Stimulated activated CD4-positive, alpha-beta T cell treated with anti-CD3 and anti-CD28 coated beads, Interleukin-12 subunit alpha, Interleukin-12 subunit beta, amount 100 ng/mL, for 24 hours (primary cell): ENCODE results near the gene LANCL1.

Experiments used
- DNase-seq, 2 experiments: peaks; one replicate each; pipeline ENCODE4 v3.0.0-alpha.2; 2020; ENCODE audit warnings: low read depth in 2 of 2

The LANCL1 gene

GRCh38 chr2:210476194-210477128, at the start of gene LANCL1:
Gene LANCL1, minus strand, starts transcription at chr2:210476759. Its CDS starts 363 bp downstream, at chr2:210476396.
- peak; percentile 61 to 79 for DNase-seq

GRCh38 chr2:210524533-210524932, 48.0 kb upstream of the LANCL1 start:
- DNase-seq, result no peak

GRCh38 chr2:210523650-210524289, 47.2 kb upstream of the LANCL1 start:
- no peak for DNase-seq

GRCh38 chr2:210522399-210522798, 45.8 kb upstream of the LANCL1 start:
- no peak for DNase-seq

GRCh38 chr2:210519594-210519993, 43.0 kb upstream of the LANCL1 start:
- no peak for DNase-seq

- no peak for DNase-seq
These were observed 40.7 kb upstream of the LANCL1 start for GRCh38 chr2:210517264-210517663.

- no peak for DNase-seq
These were observed 39.4 kb upstream of the LANCL1 start for GRCh38 chr2:210515911-210516310.

GRCh38 chr2:210503725-210504191, 27.2 kb upstream of the LANCL1 start:
- DNase-seq, result no peak

- peak in 1 of 2 experiments; percentile 20 for DNase-seq
These were observed 26.6 kb upstream of the LANCL1 start for GRCh38 chr2:210503001-210503623.

GRCh38 chr2:210496512-210496911, 20.0 kb upstream of the LANCL1 start:
- DNase-seq, result no peak

GRCh38 chr2:210493528-210493927, 17.0 kb upstream of the LANCL1 start:
- DNase-seq, result no peak

- DNase-seq, result no peak
These were observed 5.1 kb upstream of the LANCL1 start for GRCh38 chr2:210481601-210482175.

GRCh38 chr2:210480764-210481163, 4.2 kb upstream of the LANCL1 start:
- DNase-seq, result no peak

- no peak for DNase-seq
These were observed 3.5 kb upstream of the LANCL1 start for GRCh38 chr2:210480079-210480478.

- no peak for DNase-seq
These were observed 2.1 kb upstream of the LANCL1 start for GRCh38 chr2:210478661-210479060.

- DNase-seq, result peak in 1 of 2 experiments; percentile 5
These were observed 937 bp upstream of the LANCL1 start for GRCh38 chr2:210477496-210477895.

- DNase-seq, result no peak
These were observed 853 bp downstream of the LANCL1 start for GRCh38 chr2:210475706-210476105.

- no peak for DNase-seq
These were observed 1.8 kb downstream of the LANCL1 start for GRCh38 chr2:210474776-210475175.

- no peak for DNase-seq
These were observed 15.2 kb downstream of the LANCL1 start for GRCh38 chr2:210461401-210461800.

GRCh38 chr2:210460322-210461227, 16.0 kb downstream of the LANCL1 start:
- no peak for DNase-seq

- DNase-seq, result no peak
These were observed 16.7 kb downstream of the LANCL1 start for GRCh38 chr2:210459880-210460279.
